Measurements from ENCODE around the gene CRYGC. TPM values are rescaled to one million over a fixed set of nuclear protein-coding genes. Genes with fewer than 3 reads are reported as not detected.

CRYGC gene
- total and polyA plus RNA-seq, 2 of the 13 experiments (the other 11 are each of a cell fraction or from before 2014, with no cell fraction given) = 0.20 to 0.27 TPM

- TF ChIP-seq SOX6 (IDR thresholded peaks at IDR 0.05) = no peak
- peak; percentile 79 for TF ChIP-seq SOX6 (CRISPR knock-in tag; IDR thresholded peaks at IDR 0.05)
- TF ChIP-seq SMAD1 (CRISPR knock-in tag; IDR thresholded peaks at IDR 0.05; ENCODE audit: borderline replicate concordance, low read depth) = no peak
- no peak for TF ChIP-seq TCF12 (IDR thresholded peaks at IDR 0.05)
- TF ChIP-seq TCF12 (CRISPR knock-in tag; IDR thresholded peaks at IDR 0.05) = no peak
- TF ChIP-seq ZNF891 (CRISPR knock-in tag; IDR thresholded peaks at IDR 0.05) = no peak
- TF ChIP-seq PBX2 (CRISPR knock-in tag; IDR thresholded peaks at IDR 0.05) = no peak
- TF ChIP-seq ETV5 (CRISPR knock-in tag; IDR thresholded peaks at IDR 0.05; ENCODE audit: borderline replicate concordance) = peak; percentile 30; the same call in 1 of the 2 replicates
- no peak for TF ChIP-seq PRMT3 (CRISPR knock-in tag; IDR thresholded peaks at IDR 0.05; ENCODE audit: borderline replicate concordance, low read depth)
- TF ChIP-seq PPARG (CRISPR knock-in tag; conservative IDR thresholded peaks at IDR 0.05) = no peak
- TF ChIP-seq NBN (conservative IDR thresholded peaks at IDR 0.05) = no peak
- no peak for TF ChIP-seq ZNF253 (CRISPR knock-in tag; IDR thresholded peaks at IDR 0.05; ENCODE audit: borderline replicate concordance)
- no peak for TF ChIP-seq ZBTB10 (CRISPR knock-in tag; IDR thresholded peaks at IDR 0.05; ENCODE audit: borderline replicate concordance)
- TF ChIP-seq HOXA3 (CRISPR knock-in tag; IDR thresholded peaks at IDR 0.05) = no peak
- TF ChIP-seq CEBPB (IDR thresholded peaks at IDR 0.05; ENCODE audit: borderline replicate concordance, low read depth, low read length) = peak; percentile 80
- TF ChIP-seq ZBTB25 (CRISPR knock-in tag; IDR thresholded peaks at IDR 0.05) = no peak
- no peak for TF ChIP-seq STAT6 (CRISPR knock-in tag; IDR thresholded peaks at IDR 0.05; ENCODE audit: borderline replicate concordance)
- TF ChIP-seq NFE2 (CRISPR knock-in tag; IDR thresholded peaks at IDR 0.05) = no peak
- peak; percentile 97 for TF ChIP-seq ZNF281 (CRISPR knock-in tag; IDR thresholded peaks at IDR 0.05; ENCODE audit: borderline replicate concordance)
- no peak for TF ChIP-seq POGZ (CRISPR knock-in tag; IDR thresholded peaks at IDR 0.05)
Observed at GRCh38 chr2:208179028-208179609, 49.5 kb upstream of the CRYGC start (continued).

Measured in HepG2 (cell line).